K562 (cell line): ENCODE results near the gene COG4. TPM values are rescaled to one million over a fixed set of nuclear protein-coding genes. Genes with fewer than 3 reads are reported as not detected.
A peak's percentile ranks its signal among the peaks of the same experiment; 100 is the strongest.

Experiments used
- CHCHD3 ChIP-seq: fragments of 250-450 bp; sonication (Bioruptor Pico); IDR thresholded peaks from 2 replicates; pipeline ENCODE4 v2.1.2; 2022; ENCODE audit warnings: mild to moderate bottlenecking
- CTBP1 ChIP-seq: fragments of 450-650 bp; IDR thresholded peaks from 2 replicates; pipeline ENCODE4 v1.6.1; 2016; ENCODE audit warnings: borderline replicate concordance
- FUS ChIP-seq: fragments of 200-400 bp; formaldehyde crosslinking; optimal IDR thresholded peaks from 2 replicates; pipeline ENCODE3; 2017; ENCODE audit warnings: low read depth, low read length
- ILK ChIP-seq: fragments of 450-650 bp; IDR thresholded peaks from 2 replicates; pipeline ENCODE4 v1.6.1; 2016; ENCODE audit warnings: missing genetic modification characterization, low read depth, mild to moderate bottlenecking, missing compliant biosample characterization, moderate library complexity, borderline replicate concordance
- MCM5 ChIP-seq: fragments of 450-650 bp; IDR thresholded peaks from 2 replicates; pipeline ENCODE4 v1.6.1; 2016; ENCODE audit warnings: low read depth
- MEIS2 ChIP-seq: fragments of 450-650 bp; IDR thresholded peaks from 2 replicates; pipeline ENCODE4 v1.6.1; 2014; ENCODE audit warnings: mild to moderate bottlenecking; ENCODE audit not compliant: partially characterized antibody
- NFE2 ChIP-seq: IDR thresholded peaks from 2 replicates; pipeline ENCODE4 v1.6.1; 2014; ENCODE audit warnings: antibody characterized with exemption, low read depth
- NONO ChIP-seq, 2 experiments: fragments of 200-400 bp in 1 of 2; fragments of 450-650 bp in 1 of 2; formaldehyde crosslinking in 1 of 2; IDR thresholded peaks; 2 replicates each; pipeline ENCODE4 v1.6.1; 2017; ENCODE audit warnings: low read depth in 2 of 2, mild to moderate bottlenecking in 2 of 2, moderate library complexity in 2 of 2, low read length in 1 of 2
- POLR2B ChIP-seq: fragments of 450-650 bp; IDR thresholded peaks from 2 replicates; pipeline ENCODE4 v1.6.1; 2018; ENCODE audit warnings: low read depth; ENCODE audit not compliant: partially characterized antibody
- RBM34 ChIP-seq: fragments of 200-400 bp; formaldehyde crosslinking; IDR thresholded peaks from 2 replicates; pipeline ENCODE4 v1.6.1; 2018; ENCODE audit warnings: low read length, borderline replicate concordance; ENCODE audit not compliant: insufficient read depth
- RBM39 ChIP-seq: fragments of 200-400 bp; formaldehyde crosslinking; optimal IDR thresholded peaks from 2 replicates; pipeline ENCODE3; 2018; ENCODE audit warnings: low read depth, low read length
- RFX5 ChIP-seq: IDR thresholded peaks from 2 replicates; pipeline ENCODE4 v1.6.1; 2011; ENCODE audit warnings: low read depth, mild to moderate bottlenecking, improper control_type of control experiment, low read length
- SLC30A9 ChIP-seq: fragments of 250-450 bp; sonication (Bioruptor Pico); IDR thresholded peaks from 2 replicates; pipeline ENCODE4 v1.8.0; 2022; ENCODE audit warnings: mild to moderate bottlenecking, moderate library complexity
- TAF15 ChIP-seq: fragments of 200-400 bp; formaldehyde crosslinking; IDR thresholded peaks from 2 replicates; pipeline ENCODE4 v1.6.1; 2017; ENCODE audit warnings: mild to moderate bottlenecking, low read depth, low read length, moderate library complexity
- TCF7 ChIP-seq: sonication (generic); IDR thresholded peaks from 2 replicates; pipeline ENCODE4 v1.6.1; 2016; ENCODE audit warnings: antibody characterized with exemption, borderline replicate concordance
- TFAM ChIP-seq: fragments of 250-450 bp; sonication (Bioruptor Pico); conservative IDR thresholded peaks from 2 replicates; pipeline ENCODE4 v1.5.0; 2021; ENCODE audit warnings: mild to moderate bottlenecking, moderate library complexity
- ZNF316 ChIP-seq: fragments of 450-650 bp; IDR thresholded peaks from 2 replicates; pipeline ENCODE4 v1.6.1; 2016
- ZNF79 ChIP-seq: fragments of 250-450 bp; sonication (Bioruptor Pico); IDR thresholded peaks from 2 replicates; pipeline ENCODE4 v1.4.0; 2020; ENCODE audit warnings: low read depth, mild to moderate bottlenecking, moderate library complexity
- polyA plus RNA-seq, 8 experiments: library from polyadenylated mRNA; depleted of rRNA in 4 of 8; stranded (reverse) in 5 of 8; unstranded in 3 of 8; fragments of >200 nt; fragmentation: Nextera tagmentation in 2 of 8; fragmentation: Illumina TruSeq in 1 of 8; extraction: Ambion mirVana in 2 of 8; extraction: Trizol in 1 of 8; gene quantifications; 2 replicates each; pipeline versions ENCODE4 v1.2.1 to v1.2.3, GENCODE V29; 2011 to 2014; ENCODE audit warnings: inconsistent platforms in 1 of 8, missing spikeins in 1 of 8
- total RNA-seq, 7 experiments: library from RNA; depleted of rRNA in 6 of 7; stranded (reverse); fragments of >200 nt in 6 of 7; fragmentation: Illumina TruSeq in 2 of 7; extraction: Trizol in 2 of 7; gene quantifications; 2 replicates each; pipeline versions ENCODE4 v1.2.1 to v1.2.3, GENCODE V29; 2011 to 2021; ENCODE audit warnings: low replicate concordance in 1 of 7
- TF ChIP-seq, protein P1 (sequence below): sonication (generic); formaldehyde crosslinking; IDR thresholded peaks from 2 replicates; pipeline ENCODE4 v1.8.1; 2022; ENCODE audit warnings: missing genetic modification reagents
- TF ChIP-seq, protein P2 (sequence below): fragments of 250-450 bp; sonication (Bioruptor Pico); IDR thresholded peaks from 2 replicates; pipeline ENCODE4 v1.5.0; 2020; ENCODE audit warnings: mild to moderate bottlenecking
- TF ChIP-seq, protein P3 (sequence below): fragments of 450-650 bp; IDR thresholded peaks from 2 replicates; pipeline ENCODE4 v1.6.1; 2014; ENCODE audit warnings: low read depth, mild to moderate bottlenecking, moderate library complexity, borderline replicate concordance
- TF ChIP-seq, protein P4 (sequence below): IDR thresholded peaks from 2 replicates; pipeline ENCODE4 v1.6.1; 2016; ENCODE audit warnings: missing genetic modification characterization, missing compliant biosample characterization
- TF ChIP-seq, protein P5 (sequence below): fragments of 450-650 bp; IDR thresholded peaks from 2 replicates; pipeline ENCODE4 v1.6.1; 2016

COG4 gene
- total and polyA plus RNA-seq, 9 of the 15 experiments (the other 6 are each of a cell fraction or from before 2014, with no cell fraction given): 13.7 to 73.9 (median 44.2) TPM

DNA sequence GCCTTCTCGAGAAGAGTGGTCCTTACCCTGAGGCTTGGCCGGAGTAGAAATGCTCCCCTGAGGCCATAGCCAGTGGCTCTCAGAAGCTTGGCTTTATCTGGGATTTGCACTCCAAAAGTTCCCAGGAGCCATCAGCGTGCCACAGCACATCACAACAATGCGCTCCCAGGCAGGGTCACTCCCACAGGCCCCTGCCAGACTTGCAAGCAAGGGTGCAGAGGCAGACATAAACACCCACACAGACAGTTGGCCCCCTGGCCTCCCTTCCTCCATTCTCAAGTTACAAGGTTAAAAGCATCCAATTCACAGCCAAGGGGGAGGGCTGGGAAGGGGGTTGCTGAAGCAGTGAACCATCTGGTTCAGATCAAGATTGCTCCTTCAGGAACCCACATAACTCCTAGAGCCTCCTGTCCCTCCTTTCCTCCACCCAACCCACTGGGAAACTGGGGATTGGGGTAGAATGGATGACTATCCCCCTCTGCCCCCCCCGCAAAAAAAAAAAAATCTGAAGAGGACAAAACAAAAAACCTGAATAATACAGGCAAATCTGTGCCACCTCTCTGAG is 86.3 kb downstream of the COG4 start (continued):
- TF ChIP-seq RBM34 (no peak), RFX5 (no peak), TAF15 (no peak), MCM5 (no peak), ILK (tag) (no peak), CHCHD3 (CRISPR knock-in tag) (no peak), RBM39 (no peak), FUS (no peak), CTBP1 (peak; percentile 81), NONO (IDR thresholded peaks at IDR 0.05; ENCODE audit: low read depth in 2 of 2, low read length in 1 of 2) (no peak), ZNF316 (no peak), TFAM (no peak), SLC30A9 (no peak), ZNF79 (no peak), TCF7 (no peak), NFE2 (no peak), MEIS2 (no peak), POLR2B (peak; percentile 36)
- TF ChIP-seq, protein P1, sequence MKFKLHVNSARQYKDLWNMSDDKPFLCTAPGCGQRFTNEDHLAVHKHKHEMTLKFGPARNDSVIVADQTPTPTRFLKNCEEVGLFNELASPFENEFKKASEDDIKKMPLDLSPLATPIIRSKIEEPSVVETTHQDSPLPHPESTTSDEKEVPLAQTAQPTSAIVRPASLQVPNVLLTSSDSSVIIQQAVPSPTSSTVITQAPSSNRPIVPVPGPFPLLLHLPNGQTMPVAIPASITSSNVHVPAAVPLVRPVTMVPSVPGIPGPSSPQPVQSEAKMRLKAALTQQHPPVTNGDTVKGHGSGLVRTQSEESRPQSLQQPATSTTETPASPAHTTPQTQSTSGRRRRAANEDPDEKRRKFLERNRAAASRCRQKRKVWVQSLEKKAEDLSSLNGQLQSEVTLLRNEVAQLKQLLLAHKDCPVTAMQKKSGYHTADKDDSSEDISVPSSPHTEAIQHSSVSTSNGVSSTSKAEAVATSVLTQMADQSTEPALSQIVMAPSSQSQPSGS (CRISPR knock-in tag): no peak
- TF ChIP-seq, protein P2, sequence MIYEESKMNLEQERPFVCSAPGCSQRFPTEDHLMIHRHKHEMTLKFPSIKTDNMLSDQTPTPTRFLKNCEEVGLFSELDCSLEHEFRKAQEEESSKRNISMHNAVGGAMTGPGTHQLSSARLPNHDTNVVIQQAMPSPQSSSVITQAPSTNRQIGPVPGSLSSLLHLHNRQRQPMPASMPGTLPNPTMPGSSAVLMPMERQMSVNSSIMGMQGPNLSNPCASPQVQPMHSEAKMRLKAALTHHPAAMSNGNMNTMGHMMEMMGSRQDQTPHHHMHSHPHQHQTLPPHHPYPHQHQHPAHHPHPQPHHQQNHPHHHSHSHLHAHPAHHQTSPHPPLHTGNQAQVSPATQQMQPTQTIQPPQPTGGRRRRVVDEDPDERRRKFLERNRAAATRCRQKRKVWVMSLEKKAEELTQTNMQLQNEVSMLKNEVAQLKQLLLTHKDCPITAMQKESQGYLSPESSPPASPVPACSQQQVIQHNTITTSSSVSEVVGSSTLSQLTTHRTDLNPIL: no peak
- TF ChIP-seq, protein P3, sequence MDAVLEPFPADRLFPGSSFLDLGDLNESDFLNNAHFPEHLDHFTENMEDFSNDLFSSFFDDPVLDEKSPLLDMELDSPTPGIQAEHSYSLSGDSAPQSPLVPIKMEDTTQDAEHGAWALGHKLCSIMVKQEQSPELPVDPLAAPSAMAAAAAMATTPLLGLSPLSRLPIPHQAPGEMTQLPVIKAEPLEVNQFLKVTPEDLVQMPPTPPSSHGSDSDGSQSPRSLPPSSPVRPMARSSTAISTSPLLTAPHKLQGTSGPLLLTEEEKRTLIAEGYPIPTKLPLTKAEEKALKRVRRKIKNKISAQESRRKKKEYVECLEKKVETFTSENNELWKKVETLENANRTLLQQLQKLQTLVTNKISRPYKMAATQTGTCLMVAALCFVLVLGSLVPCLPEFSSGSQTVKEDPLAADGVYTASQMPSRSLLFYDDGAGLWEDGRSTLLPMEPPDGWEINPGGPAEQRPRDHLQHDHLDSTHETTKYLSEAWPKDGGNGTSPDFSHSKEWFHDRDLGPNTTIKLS: no peak
- TF ChIP-seq, protein P4, sequence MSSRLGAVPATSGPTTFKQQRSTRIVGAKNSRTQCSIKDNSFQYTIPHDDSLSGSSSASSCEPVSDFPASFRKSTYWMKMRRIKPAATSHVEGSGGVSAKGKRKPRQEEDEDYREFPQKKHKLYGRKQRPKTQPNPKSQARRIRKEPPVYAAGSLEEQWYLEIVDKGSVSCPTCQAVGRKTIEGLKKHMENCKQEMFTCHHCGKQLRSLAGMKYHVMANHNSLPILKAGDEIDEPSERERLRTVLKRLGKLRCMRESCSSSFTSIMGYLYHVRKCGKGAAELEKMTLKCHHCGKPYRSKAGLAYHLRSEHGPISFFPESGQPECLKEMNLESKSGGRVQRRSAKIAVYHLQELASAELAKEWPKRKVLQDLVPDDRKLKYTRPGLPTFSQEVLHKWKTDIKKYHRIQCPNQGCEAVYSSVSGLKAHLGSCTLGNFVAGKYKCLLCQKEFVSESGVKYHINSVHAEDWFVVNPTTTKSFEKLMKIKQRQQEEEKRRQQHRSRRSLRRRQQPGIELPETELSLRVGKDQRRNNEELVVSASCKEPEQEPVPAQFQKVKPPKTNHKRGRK (tag): no peak
- TF ChIP-seq, protein P5, sequence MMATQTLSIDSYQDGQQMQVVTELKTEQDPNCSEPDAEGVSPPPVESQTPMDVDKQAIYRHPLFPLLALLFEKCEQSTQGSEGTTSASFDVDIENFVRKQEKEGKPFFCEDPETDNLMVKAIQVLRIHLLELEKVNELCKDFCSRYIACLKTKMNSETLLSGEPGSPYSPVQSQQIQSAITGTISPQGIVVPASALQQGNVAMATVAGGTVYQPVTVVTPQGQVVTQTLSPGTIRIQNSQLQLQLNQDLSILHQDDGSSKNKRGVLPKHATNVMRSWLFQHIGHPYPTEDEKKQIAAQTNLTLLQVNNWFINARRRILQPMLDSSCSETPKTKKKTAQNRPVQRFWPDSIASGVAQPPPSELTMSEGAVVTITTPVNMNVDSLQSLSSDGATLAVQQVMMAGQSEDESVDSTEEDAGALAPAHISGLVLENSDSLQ: peak; percentile 19; the same call in 1 of the 2 replicates
